Type B pancreatic cell (in vitro differentiated cells): ENCODE data around the gene ITLN2. TPM values are rescaled to one million over a fixed set of nuclear protein-coding genes. Genes with fewer than 3 reads are reported as not detected.
A peak's percentile ranks its signal among the peaks of the same experiment; 100 is the strongest.
"Not testable (repeated sequence)": the region's sequence is repeated elsewhere in the genome, so short reads cannot be mapped to it uniquely, and the experiment has no call there.

Experiments used
- DNase-seq: peaks from one replicate; pipeline ENCODE4 v3.0.0; 2021; ENCODE audit warnings: mixed read lengths; ENCODE audit not compliant: unreplicated experiment; ENCODE audit errors: extremely low spot score
- H3K27ac Mint-ChIP-seq: 2 replicates; pipeline ENCODE4 v1.8.0; 2021; ENCODE audit warnings: mild to moderate bottlenecking, mixed read lengths
- H3K27me3 Mint-ChIP-seq: 2 replicates; pipeline ENCODE4 v1.8.0; 2021; ENCODE audit warnings: mixed read lengths
- H3K36me3 Mint-ChIP-seq: 2 replicates; pipeline ENCODE4 v1.8.0; 2021; ENCODE audit warnings: mixed read lengths
- H3K4me1 Mint-ChIP-seq: one replicate; pipeline ENCODE4 v1.8.0; 2021; ENCODE audit warnings: mixed read lengths; ENCODE audit not compliant: unreplicated experiment
- H3K4me3 Mint-ChIP-seq: 2 replicates; pipeline ENCODE4 v1.8.0; 2021; ENCODE audit warnings: mild to moderate bottlenecking, mixed read lengths
- H3K9me3 Mint-ChIP-seq: 2 replicates; pipeline ENCODE4 v1.8.0; 2021; ENCODE audit warnings: mixed read lengths
- CTCF ChIP-seq: fragments of 200-600 bp; sonication (generic); conservative IDR thresholded peaks from 2 replicates; pipeline ENCODE4 v1.5.0; 2021; ENCODE audit warnings: antibody characterized with exemption, mild to moderate bottlenecking
- total RNA-seq: library from RNA; stranded (reverse); gene quantifications from 2 replicates; pipeline ENCODE4 v1.2.1, GENCODE V29; 2021; ENCODE audit warnings: low replicate concordance

The ITLN2 gene
- total RNA-seq, 1 donor from 2014 or later: 0.99 TPM

GRCh38 chr1:160952129-160952510 lies 2.5 kb downstream of the ITLN2 start:
- no peak overlapping the region for H3K4me3 Mint-ChIP-seq
- H3K27me3 Mint-ChIP-seq: peaks cover 3% of the 10 kb centered on the region
- H3K4me1 Mint-ChIP-seq: peaks cover 17% of the 10 kb centered on the region
- DNase-seq: no peak
- no peak overlapping the region for H3K27ac Mint-ChIP-seq
- H3K36me3 Mint-ChIP-seq: no peaks in the 10 kb centered on the region
- no peak for TF ChIP-seq CTCF
- H3K9me3 Mint-ChIP-seq: no peaks in the 10 kb centered on the region

GRCh38 chr1:160951443-160952128 lies 3.0 kb downstream of the ITLN2 start:
- TF ChIP-seq CTCF: peak; percentile 80
- Mint-ChIP-seq H3K36me3 (no peaks in the 10 kb centered on the region), H3K4me3 (no peak overlapping the region), H3K27me3 (peaks cover 3% of the 10 kb centered on the region), H3K9me3 (no peaks in the 10 kb centered on the region), H3K4me1 (peaks cover 22% of the 10 kb centered on the region), H3K27ac (no peak overlapping the region)
- no peak for DNase-seq

- DNase-seq: no peak
- Mint-ChIP-seq H3K27me3 (peaks cover 3% of the 10 kb centered on the region), H3K27ac (no peak overlapping the region), H3K36me3 (no peaks in the 10 kb centered on the region), H3K9me3 (no peaks in the 10 kb centered on the region), H3K4me3 (no peak overlapping the region), H3K4me1 (peaks cover 22% of the 10 kb centered on the region)
- TF ChIP-seq CTCF: no peak
Measured at GRCh38 chr1:160950657-160951056, 4.0 kb downstream of the ITLN2 start.

- peaks cover 22% of the 10 kb centered on the region for H3K4me1 Mint-ChIP-seq
- H3K9me3 Mint-ChIP-seq: no peaks in the 10 kb centered on the region
- H3K36me3 Mint-ChIP-seq: no peaks in the 10 kb centered on the region
- no peak for TF ChIP-seq CTCF
- no peak overlapping the region for H3K27ac Mint-ChIP-seq
- no peak for DNase-seq
- peaks cover 3% of the 10 kb centered on the region for H3K27me3 Mint-ChIP-seq
- no peak overlapping the region for H3K4me3 Mint-ChIP-seq
Measured at GRCh38 chr1:160949881-160950280, 4.7 kb downstream of the ITLN2 start.

GRCh38 chr1:160949216-160949880 lies 5.3 kb downstream of the ITLN2 start:
- H3K4me3 Mint-ChIP-seq, DNase-seq, H3K36me3 Mint-ChIP-seq, H3K27ac Mint-ChIP-seq, H3K9me3 Mint-ChIP-seq, H3K27me3 Mint-ChIP-seq: not testable (repeated sequence)
- peaks cover 22% of the 10 kb centered on the region for H3K4me1 Mint-ChIP-seq

GRCh38 chr1:160947174-160947759 lies 7.3 kb downstream of the ITLN2 start:
- H3K27me3 Mint-ChIP-seq, H3K9me3 Mint-ChIP-seq, H3K36me3 Mint-ChIP-seq, DNase-seq, H3K4me3 Mint-ChIP-seq: not testable (repeated sequence)
- Mint-ChIP-seq H3K4me1 (peaks cover 22% of the 10 kb centered on the region), H3K27ac (peak overlapping the region; percentile 24)

GRCh38 chr1:160945881-160946280 lies 8.7 kb downstream of the ITLN2 start:
- not testable (repeated sequence) for H3K27ac Mint-ChIP-seq, H3K4me3 Mint-ChIP-seq, H3K9me3 Mint-ChIP-seq, H3K27me3 Mint-ChIP-seq, DNase-seq, H3K36me3 Mint-ChIP-seq
- peaks cover 22% of the 10 kb centered on the region for H3K4me1 Mint-ChIP-seq
